SK-MEL-5 (cell line): ENCODE measurements around the gene TTC9C. TPM values are rescaled to one million over a fixed set of nuclear protein-coding genes. Genes with fewer than 3 reads are reported as not detected.
A peak's percentile ranks its signal among the peaks of the same experiment; 100 is the strongest.

Source experiments
- DNase-seq: peaks from one replicate; pipeline ENCODE4 v3.0.0-alpha.2; 2016; ENCODE audit warnings: low read depth, low spot score
- in situ Hi-C: cut with HindIII; loops from 2 replicates; pipeline ENCODE4 v1.10.0; 2016; ENCODE audit warnings: low sequenced_read_pairs, high pct_unique_total_duplicates, low pct_unique_long_range_greater_than_20kb
- total RNA-seq: library from RNA; depleted of rRNA; stranded (reverse); fragments of >200 nt; shearing (Covaris generic); gene quantifications from 2 replicates; pipeline ENCODE4 v1.2.3, GENCODE V29; 2014; rRNA removed

TTC9C gene
- total RNA-seq, 1 experiment from 2014 or later, result 25.0 TPM

DNA sequence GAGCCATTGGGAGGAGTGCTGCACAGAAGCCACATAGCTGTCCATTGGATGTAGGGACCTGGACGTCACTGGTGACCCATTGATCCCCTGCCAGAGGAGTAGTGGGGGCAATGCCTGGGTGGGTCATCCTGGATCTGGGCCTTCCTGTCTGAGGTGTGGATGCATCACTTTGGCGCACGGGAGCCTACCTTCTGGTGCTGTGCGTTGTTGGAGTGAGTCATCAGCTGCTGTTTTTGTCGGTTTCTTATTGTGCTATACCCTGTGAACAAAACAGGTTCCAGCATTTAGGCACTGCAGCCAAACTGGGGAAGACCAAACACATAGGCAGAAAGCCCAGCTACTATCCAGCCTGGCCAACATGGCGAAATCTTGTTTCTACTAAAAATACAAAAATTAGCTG is 46.1 kb downstream of the TTC9C start:
- in situ Hi-C loops, result no loop called here
- no peak for DNase-seq

- in situ Hi-C loops, result no loop called here
- DNase-seq, result no peak
These were observed 47.4 kb downstream of the TTC9C start for GRCh38 chr11:62775646-62776045.

DNA sequence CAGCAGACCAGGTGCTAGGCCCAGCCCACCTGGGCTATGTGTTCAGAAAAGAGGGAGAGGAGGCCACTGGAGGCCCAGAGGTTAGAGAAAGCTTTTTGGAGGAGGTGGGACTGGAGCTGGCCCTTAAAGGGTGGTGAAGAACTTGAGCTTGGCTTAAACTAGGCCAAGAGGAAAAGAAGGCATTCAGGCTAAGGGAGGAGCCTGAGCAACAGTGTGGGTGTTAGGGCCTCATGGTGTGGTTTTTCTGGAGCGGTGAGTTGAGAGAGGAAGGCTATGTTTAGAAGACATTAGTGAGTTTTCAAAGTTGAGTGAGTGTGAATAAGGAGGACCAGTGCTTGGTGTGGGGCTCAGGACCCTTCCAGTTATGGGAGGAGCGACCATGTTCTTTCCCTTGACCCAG is 49.1 kb downstream of the TTC9C start:
- no peak for DNase-seq
- in situ Hi-C loops, result no loop called here

GRCh38 chr11:62778441-62778840 is 50.2 kb downstream of the TTC9C start:
- in situ Hi-C loops, result no loop called here
- DNase-seq, result no peak

- in situ Hi-C loops, result no loop called here
- no peak for DNase-seq
These were observed 54.5 kb downstream of the TTC9C start for GRCh38 chr11:62782753-62783152.

- peak; percentile 73 for DNase-seq
- in situ Hi-C loops, result no loop called here
These were observed 58.2 kb downstream of the TTC9C start for GRCh38 chr11:62786318-62787004.

- peak; percentile 94 for DNase-seq
- in situ Hi-C loops, result no loop called here
These were observed 58.9 kb downstream of the TTC9C start, which contains the start of gene TMEM179B for GRCh38 chr11:62787005-62787759. TSS of gene TMEM179B (plus strand) at chr11:62787402. CDS start at chr11:62787432, 30 bp downstream.

Other genes with a start within 250 kb of the TTC9C start
- gene AHNAK, start 181.7 kb upstream of the TTC9C start, total RNA-seq, result 11.3 and 14.3 TPM in 2 replicates
- 1,631 and 1,643 TPM in 2 replicates for gene EEF1G, start 154.6 kb upstream of the TTC9C start, total RNA-seq
- gene TUT1, start 137.0 kb upstream of the TTC9C start, total RNA-seq, result 6.0 and 7.3 TPM in 2 replicates
- gene MTA2, start 126.6 kb upstream of the TTC9C start, total RNA-seq, result 55.4 and 56.3 TPM in 2 replicates
- gene EML3, start 115.7 kb upstream of the TTC9C start, total RNA-seq, result 9.1 and 9.7 TPM in 2 replicates
- gene ROM1, start 115.2 kb upstream of the TTC9C start, total RNA-seq, result 0.79 and 1.2 TPM in 2 replicates
- 66.7 and 70.2 TPM in 2 replicates for gene B3GAT3, start 106.5 kb upstream of the TTC9C start, total RNA-seq
- 141 and 170 TPM in 2 replicates for gene GANAB, start 81.9 kb upstream of the TTC9C start, total RNA-seq
- gene INTS5, start 75.2 kb upstream of the TTC9C start, total RNA-seq, result 11.8 and 14.1 TPM in 2 replicates
- gene C11orf98, start 63.3 kb upstream of the TTC9C start, total RNA-seq, result 48.5 and 73.7 TPM in 2 replicates
- gene CSKMT, start 63.2 kb upstream of the TTC9C start, total RNA-seq, result 4.5 and 6.5 TPM in 2 replicates
- 10.2 and 10.3 TPM in 2 replicates for gene UQCC3, start 56.8 kb upstream of the TTC9C start, total RNA-seq
- gene LBHD1, start 56.2 kb upstream of the TTC9C start, total RNA-seq, result 3.6 and 3.9 TPM in 2 replicates
- gene UBXN1, start 49.4 kb upstream of the TTC9C start, total RNA-seq, result 97.2 and 100 TPM in 2 replicates
- 1.1 and 1.3 TPM in 2 replicates for gene LRRN4CL, start 39.0 kb upstream of the TTC9C start, total RNA-seq
- 90.7 and 98.1 TPM in 2 replicates for gene BSCL2, start 21.1 kb upstream of the TTC9C start, total RNA-seq
- gene GNG3, start 20.8 kb upstream of the TTC9C start, total RNA-seq, result not detected in 2 replicates
- 4.1 and 5.1 TPM in 2 replicates for gene HNRNPUL2, start 1.0 kb upstream of the TTC9C start, total RNA-seq
- gene ZBTB3, start 25.7 kb downstream of the TTC9C start, total RNA-seq, result 5.0 and 5.2 TPM in 2 replicates
- 85.8 and 95.1 TPM in 2 replicates for gene POLR2G, start 33.1 kb downstream of the TTC9C start, total RNA-seq
- 19.7 and 22.6 TPM in 2 replicates for gene TAF6L, start 42.9 kb downstream of the TTC9C start, total RNA-seq
- 83.6 and 95.0 TPM in 2 replicates for gene TMEM179B, start 58.9 kb downstream of the TTC9C start, total RNA-seq
- 23.6 and 23.9 TPM in 2 replicates for gene TMEM223, start 63.5 kb downstream of the TTC9C start, total RNA-seq
- 11.4 and 16.3 TPM in 2 replicates for gene NXF1, start 77.0 kb downstream of the TTC9C start, total RNA-seq
- gene STX5, start 103.6 kb downstream of the TTC9C start, total RNA-seq, result 16.1 and 18.1 TPM in 2 replicates
- not detected in 2 replicates for gene TEX54, start 104.4 kb downstream of the TTC9C start, total RNA-seq
- gene WDR74, start 111.1 kb downstream of the TTC9C start, total RNA-seq, result 61.2 and 61.4 TPM in 2 replicates
- 734 and 765 TPM in 2 replicates for gene SLC3A2, start 152.4 kb downstream of the TTC9C start, total RNA-seq
- gene CHRM1, start 192.9 kb downstream of the TTC9C start, total RNA-seq, result 0.16 and 0.18 TPM in 2 replicates